Dermis microvascular lymphatic vessel endothelial cell (primary cell): ENCODE data around the gene SLC25A41. TPM values are rescaled to one million over a fixed set of nuclear protein-coding genes. Genes with fewer than 3 reads are reported as not detected.

Source experiments
- DNase-seq, 2 donors: peaks; one replicate each; pipeline versions ENCODE4 v3.0.0 to v3.0.0-alpha.2; 2010; ENCODE audit warnings: low read depth in 2 of 2
- total RNA-seq: library from RNA; depleted of rRNA; stranded (reverse); fragments of >200 nt; gene quantifications from 2 replicates; pipeline ENCODE4 v1.2.1, GENCODE V29; 2014

The SLC25A41 gene
- total RNA-seq, 1 donor from 2014 or later: 0.13 TPM

DNA sequence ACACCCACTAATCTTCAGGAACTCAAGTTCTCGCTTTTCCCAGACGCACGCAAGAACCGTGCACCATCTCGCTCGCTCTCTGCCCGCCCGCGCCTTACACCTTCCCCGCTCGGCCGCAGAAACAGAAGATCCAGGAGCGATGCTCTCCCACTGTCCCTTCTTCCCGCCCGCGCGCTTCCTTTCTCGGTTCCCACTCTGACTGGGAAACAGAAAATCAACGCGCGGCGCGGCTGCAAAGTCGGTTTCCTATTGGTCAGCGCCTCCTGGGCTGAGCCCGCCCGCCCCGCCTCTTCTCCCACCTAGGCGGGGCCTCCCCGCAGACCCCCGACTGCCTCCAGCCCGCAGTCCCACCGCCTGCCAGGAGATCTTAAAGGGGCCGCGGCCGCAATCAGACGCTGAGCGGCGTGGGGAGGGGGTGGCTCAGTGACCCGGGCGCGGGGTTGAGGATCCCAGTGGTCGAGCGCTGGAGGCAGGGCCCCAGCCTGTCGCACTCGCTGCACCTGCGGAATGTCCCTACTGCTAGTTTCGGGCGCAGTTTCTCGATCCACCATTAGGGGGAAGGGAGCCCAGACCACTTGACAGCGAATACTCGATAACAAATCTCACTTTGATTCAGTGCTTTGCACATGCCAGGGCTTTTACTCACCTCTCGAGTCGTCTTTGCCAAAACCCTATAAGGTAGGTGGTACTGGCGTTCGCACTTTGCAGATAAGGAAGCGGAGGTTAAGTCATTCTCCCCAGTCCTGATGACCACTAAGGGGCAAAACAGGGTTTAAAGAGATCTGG lies 26.7 kb upstream of the SLC25A41 start:
- DNase-seq: peak; percentile 88 to 97

DNA sequence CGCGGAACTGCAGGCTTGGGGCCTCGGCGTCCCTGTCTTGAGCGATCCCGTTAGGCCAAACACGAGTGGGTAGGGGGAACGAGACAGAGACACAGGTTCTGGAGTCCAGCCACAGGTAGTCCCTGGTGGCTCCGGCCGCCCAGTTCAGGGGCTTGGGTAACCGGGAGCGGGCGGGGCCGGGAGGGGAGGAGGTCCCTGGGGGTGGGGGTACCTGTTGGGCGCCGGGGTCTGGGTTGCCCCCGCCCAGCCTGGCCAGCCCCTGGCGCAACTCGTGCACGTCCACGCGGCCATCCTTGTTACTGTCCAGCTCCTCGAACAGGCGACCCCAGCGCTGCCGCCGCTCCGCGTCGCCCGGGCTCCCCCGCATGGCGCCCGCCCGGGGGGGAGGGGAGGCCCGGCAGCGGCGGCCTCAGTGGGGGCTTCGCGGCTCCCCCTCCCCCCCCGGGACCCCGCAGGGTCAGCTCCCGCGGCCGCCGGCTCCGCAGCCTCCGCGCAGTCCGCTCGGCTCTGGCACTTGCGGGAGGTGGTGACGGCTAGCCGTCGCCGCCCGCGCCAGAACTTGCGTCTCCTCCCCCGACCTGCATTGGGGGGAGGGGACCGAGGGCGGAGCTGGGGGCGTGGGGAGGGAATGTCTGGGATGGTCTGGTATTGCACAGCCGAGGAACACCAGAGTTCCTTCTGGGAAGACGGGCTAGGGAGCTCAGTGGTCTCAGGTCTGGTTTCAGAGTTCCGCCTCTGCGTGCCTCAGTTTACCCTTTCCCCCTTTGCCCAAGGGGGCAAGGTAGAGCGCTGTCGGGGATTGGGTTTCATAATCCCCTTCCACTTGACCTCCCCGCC lies 25.9 kb upstream of the SLC25A41 start, which contains the start of gene SLC25A23:
SLC25A23 (minus strand) TSS at position 531 of the 837 bp plus-strand sequence; CDS start at position 367, 164 bp downstream.
- peak; percentile 32 to 74 for DNase-seq

DNA sequence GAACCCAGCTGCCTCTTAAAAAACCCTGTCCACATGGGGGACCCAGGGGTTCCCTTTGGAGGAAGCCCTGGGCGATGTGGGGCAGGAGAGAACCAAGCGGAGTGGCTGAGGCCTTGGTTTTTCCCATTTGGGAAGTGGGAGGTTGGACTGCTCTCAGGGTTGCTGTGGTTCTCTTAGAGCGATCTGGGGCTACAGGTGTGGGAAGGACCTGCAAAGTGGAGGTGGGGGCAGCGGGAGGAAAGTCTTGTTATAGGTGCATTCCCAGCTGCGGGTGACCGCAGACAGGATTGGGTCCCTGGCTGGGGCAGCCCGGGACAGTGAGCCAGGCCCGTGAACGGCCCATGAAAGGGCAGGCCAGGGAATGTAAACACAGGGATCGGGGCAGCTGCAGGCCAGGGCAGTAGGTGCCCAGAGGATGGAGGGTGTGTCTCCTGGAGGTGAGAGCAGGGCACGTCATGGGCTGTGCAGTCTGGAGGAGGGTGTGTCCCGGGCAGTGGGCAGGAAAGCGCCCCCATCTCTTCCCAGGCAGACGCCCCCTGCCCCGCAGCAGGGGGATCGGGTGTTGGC lies 25.2 kb upstream of the SLC25A41 start:
- no peak for DNase-seq

DNA sequence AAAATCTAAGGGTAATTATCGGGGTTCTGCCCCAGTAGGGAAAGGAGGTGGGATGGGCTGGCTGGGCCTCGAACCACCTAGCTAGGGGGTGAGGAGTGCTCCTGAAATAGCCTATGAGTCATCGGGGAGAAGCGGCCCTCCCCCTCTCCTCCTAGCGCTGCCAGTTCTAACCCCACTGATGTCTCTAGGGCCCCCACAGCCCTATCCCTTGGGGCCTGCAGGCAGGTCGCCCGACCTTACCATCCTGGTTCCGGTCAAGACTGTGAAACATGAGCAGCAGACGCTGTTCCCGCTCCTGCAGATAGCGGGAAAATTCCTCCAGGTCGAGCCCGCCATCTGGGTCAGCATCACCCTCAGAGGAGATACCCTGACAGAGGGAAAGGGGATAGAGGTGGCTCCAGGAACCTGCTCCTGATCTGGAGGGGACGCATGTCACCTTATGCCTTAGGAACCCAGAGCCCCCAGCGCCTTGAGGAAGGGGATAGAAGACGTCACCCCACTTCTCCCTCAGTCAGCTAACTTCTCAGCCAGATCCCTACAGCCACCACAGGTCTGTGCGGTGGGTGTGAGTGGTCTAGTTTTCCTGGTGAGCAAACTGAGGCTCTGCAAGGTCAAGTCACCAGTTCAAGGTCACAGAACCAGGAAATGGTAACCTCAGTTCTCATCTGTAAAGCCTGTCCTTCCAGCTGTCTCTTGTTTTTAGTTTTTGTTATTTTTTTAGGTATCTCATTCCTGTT lies 24.6 kb upstream of the SLC25A41 start:
- DNase-seq: no peak

DNA sequence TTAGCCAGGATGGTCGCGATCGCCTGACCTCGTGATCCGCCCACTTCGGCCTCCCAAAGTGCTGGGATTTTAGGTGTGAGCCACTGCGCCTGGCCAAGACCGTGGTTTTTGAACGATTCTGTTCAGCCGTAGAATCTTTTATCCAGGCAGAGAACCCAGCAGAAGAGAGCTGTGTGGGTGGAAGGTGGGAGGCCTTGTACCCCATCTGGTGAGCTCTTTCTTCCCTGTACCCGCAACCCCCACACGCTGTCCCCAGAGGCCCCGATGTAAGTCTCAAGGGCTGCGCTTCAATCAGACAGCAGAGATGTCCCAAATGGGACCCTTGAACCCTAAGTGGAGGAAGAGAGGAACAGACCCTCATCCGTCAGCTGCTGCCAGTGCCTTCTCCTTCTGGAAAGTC lies 22.4 kb upstream of the SLC25A41 start:
- DNase-seq: no peak

DNA sequence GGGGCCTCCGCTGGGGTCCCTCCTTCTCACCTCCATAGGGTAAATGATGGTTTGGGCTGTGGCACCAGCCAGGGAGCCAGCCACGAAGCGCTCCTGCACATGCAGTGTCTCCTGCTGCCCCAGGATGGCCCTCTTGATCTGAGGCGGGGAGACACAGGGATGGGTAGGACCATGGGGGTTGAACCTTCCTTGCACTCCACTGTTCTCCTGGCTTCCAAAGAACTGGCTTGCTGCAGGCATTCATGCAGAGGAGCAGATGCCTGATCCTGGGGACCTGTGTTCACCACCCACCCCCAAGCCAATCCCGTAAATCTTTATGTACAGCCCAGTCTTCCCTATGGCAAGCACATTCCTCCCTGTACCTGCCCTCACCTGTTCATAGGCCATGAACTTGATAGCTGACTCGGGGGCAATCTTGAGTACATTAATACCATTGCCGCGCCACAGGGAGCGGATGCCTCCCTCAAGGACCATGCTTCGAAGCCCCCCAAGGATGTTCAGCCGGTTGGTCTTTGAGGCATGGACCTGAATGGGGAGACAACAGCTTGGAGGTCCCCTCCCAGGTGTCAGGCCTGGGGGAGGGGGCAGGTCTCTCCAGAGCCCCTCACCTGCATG lies 20.5 kb upstream of the SLC25A41 start:
- DNase-seq: no peak

DNA sequence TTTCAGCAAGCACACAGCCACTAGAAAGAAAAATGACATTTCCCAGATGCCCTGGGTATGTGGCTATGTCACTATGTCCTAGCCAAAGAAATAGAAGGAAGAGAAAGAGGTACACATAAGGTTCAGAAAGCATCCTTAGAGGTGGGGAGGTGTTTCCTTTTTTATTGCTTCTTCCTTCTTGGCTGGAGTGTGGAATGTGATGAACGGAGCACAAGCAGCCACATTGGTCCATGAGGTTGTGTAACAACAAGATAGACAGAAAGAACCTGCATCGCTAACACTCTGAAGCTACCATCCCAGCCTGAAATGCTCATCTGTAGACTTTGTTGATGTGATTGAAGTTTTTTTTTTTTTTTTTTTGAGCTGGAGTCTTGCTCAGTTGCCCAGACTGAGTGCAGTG lies 19.3 kb upstream of the SLC25A41 start:
- no peak for DNase-seq

DNA sequence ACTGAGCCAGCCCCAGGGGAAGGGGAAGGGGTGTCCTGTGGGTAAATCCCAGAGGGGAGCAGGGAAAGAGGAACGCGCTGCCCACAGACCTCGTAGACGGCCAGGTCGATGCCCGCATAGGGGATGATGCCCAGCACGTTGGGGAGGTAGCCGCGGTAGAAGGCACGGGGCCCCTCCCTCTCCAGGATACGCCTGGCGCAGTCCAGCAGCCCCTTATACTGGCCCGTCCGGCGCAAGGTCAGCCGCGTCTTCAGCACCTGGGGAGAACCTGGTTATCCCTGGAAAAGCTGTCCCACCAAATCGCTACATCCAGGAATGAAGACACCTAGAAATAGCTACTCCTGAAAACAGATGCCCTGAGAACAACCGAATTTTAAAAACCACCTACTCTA lies 18.7 kb upstream of the SLC25A41 start:
- no peak for DNase-seq

DNA sequence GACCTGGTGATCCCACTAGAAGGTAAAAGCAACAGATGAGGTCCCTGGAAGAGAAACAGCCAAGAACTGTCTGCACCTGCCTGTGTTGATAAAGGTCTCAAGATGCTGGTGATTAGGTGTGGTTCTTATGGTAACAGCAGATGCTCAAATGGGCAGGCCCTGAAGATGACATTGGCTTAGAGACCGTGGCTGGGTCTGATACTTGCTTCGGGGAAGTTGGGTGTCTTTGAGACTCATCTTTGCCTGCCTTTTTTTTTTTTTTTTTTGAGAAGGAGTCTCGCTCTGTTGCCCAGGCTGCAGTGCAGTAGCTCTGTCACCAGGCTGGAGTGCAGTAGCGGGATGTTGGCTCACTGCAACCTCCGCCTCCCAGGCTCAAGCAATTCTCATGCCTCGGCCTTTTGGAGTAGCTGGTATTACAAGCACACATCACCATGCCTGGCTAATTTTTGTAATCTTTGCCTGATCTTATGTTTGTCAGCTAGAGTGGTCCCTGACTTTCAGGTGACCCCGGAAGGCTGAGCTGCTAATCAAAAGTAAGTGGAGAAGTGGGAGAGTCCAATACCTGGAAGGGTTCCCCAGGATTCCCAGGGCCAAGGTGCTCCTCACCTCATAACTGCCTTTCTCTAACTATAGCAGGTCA lies 18.1 kb upstream of the SLC25A41 start:
- DNase-seq: no peak

DNA sequence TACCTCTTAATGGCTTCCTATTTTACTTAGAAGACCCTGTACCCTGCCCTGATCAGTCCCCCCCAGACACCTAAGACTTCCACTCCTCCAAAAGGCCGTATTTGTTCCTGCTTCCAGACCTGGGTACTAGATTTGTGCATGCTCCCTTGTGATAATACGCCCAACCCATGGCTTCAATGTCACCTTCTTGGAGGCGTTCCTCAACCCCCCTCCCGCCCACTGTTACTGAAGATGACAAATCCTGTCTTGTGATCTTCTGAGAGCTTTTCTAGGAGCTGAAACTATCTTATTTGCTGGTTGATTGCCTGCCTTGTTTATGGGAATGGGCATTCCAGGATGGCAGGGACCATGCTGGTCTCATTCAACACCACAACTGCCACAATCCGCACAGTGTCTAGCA lies 16.6 kb upstream of the SLC25A41 start:
- no peak for DNase-seq

DNA sequence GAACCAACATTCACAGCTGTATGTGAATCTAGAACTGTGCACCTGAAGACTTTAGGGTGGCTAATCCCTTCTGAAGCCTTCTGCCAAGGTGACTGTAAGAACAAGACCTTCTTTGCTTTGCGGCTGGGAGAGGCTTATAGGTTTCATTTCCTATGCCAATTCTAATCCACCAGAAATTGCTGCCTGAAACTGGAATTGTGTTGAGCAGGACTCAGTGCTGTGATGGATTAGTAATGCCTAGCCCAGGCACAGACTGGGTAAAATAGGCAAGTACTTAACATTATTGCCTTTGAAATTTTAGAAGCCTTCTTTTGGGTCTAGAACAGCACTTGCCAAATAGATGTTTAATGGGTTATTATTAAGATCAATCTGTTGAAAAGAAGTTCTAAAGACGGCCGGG lies 14.5 kb upstream of the SLC25A41 start:
- no peak for DNase-seq

DNA sequence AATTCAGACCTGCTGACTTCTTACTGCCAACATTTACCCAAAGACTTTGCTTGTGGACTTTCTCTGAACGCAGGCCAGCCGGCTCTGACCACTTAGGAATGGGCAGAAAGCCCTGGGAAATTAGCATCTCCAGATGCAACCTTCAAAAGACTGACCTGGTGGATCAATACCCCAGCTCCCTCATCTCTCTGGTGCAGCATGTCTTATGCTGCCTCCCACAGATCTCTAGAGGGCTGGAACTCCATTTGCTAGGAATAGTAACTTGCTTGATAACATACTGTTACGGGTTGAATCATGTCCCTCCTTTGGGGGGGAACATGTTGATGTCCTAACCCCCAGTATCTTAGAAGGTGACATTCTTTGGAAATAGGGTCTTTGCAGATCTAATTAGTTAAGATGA lies 12.9 kb upstream of the SLC25A41 start:
- DNase-seq: no peak

DNA sequence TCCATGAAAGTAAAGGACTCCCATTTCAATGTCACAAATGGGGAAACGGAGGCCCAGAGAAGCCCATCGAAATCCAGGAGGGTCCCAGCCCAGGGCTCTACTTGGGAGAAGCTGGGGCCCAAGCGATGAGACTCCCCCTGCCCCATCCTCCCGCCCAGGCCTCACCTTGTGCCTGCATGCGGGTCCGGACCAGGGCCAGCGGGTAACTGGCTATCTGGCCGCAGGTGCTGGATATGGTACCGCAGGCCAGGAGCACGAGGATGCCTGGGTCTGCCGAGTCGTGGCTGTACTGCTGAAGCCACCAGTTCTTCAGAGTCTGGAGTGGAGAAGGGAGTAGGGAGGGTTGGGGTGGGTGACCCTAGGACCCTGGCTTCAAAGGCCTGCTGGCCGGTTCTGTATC lies 10.4 kb upstream of the SLC25A41 start:
- no peak for DNase-seq

DNA sequence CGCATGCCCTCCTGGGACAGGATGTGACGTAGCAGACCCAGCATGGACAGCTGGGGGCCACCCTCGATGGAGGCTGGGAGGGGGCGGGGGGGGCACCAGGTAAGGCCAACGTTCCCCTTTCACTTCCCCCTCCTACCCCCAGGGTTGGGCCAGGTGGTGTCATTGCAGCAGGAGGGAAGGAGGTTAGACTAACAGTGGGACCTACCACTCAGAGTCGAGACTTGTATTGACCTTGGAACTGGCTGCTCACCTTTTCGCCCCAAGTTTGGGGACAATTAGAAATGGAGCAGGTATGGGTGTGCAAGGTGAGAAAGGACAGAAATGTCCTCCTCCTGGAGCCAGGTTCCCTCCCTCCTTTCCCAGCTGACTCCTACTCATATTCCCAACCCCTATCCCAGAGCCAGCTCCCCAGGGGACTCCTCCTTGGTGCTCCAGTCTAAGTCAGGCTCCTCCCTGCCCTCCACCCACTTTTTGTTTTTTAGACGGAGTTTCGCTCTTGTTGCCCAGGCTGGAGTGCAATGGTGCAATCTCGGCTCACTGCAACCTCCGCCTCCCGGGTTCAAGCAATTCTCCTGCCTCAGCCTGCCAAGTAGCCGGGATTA lies 8.6 kb upstream of the SLC25A41 start:
- DNase-seq: no peak

DNA sequence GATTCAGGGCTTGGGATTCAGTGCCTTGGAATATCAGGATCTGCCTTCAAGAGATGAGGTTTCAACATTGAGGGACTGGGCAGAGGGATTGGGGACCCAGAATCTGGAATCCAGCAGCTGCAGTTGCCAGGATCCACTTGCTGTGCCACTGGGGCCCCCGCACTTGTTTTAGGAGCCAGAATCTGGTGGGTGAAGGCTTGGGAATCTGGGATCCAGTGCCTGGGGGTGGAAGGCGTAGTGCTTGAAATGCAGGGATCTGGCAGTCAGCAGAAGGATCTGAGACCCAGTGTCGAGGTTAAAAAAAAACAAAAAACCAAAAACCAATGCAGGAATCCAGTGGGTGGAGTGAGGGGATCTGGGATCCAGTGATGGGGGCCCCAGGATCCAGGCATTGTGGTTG lies 7.3 kb upstream of the SLC25A41 start:
- DNase-seq: no peak

DNA sequence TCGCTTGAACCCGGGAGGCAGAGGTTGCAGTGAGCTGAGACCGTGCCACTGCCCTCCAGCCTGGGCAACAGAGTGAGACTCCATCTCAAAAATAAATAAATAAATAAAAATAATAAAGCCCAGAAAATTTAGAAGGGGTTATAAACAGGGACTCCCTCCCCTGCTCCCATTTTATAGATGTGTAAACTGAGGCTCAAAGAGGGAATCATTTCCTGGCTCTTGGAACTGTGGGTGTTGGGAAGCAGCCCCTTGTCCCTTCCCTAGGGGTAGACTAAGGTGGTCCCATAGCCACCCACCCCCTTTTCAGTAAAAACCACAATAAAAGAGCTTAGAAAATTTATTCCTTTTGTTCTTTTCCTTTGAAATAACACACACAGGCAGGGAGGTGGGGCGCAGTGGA lies 6.2 kb upstream of the SLC25A41 start:
- no peak for DNase-seq

DNA sequence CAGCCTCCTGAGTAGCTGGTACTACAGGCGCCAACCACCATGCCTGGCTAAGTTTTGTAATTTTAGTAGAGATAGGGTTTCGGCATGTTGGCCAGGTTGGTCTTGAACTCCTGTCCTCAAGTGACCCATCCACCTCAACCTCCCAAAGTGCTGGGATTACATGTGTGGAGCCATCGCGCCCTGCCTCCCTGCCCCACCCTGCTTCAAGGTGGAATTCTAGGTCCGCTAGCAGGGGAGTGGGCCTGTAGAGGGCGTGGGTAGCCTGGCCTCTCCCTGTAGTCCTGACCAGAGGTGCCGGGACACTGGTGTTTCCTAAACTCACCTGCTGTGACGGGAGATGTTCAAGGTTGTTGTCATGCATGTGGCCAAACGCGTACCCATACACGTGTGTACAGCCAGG lies 398 bp downstream of the SLC25A41 start:
- DNase-seq: no peak

DNA sequence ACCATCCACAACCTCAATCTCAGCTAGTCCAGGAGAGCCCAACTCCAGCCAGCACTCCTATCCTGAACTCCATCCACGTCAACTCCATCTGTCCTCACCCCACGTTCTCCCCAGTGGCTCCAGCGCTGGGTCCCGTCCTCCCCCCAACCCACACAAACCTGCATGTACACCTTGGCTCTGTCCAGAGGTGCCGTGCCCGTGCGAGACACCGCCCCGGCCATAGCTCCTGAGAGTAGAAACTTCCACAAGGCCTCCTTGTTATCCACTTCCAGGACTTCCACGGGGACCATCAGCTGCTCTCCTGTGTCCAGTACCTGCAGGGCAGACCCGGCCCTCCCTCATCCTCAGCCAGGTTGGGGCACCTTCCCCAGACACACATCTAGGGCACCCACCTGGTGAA lies 1.7 kb downstream of the SLC25A41 start:
- no peak for DNase-seq

DNA sequence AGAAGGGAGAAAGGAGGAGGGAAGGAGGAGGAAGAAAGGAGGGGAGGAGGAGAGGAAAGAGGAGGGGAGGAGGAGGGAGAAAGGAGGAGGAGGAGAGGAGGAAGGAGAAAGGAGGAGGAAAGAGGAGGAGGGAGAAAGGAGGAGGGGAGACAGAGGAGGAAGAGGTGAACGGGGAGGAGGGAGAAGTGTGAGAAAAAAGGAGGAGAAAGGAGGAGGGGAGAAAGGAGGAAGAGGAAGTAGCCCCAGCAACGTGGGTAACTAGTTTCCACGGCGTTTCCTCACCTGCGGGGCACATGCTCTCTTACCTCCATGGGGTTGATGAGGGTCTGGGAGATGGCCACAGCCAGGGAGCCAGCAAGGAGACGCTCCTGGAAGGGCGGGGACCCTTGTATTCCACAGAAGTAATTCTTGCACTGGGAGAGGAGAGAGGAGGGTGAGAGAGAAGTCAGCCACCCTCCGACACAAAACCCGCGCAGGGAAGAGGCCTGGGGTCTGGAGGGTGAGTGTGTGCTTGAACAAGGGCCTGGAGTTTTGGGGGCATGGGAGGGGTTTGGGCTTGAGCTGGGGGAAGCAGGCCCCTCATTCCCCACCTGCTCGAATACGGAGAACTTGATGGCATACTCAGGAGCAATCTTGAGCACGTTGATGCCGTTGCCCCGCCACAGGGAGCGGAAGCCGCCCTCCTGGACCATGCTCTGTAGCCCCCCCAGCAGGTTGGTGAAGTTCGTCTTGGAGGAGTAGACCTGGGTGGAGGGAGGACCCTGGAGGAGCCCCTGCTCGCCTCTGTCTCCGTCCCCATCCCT lies 3.9 kb downstream of the SLC25A41 start:
- DNase-seq: no peak
